ENCODE data around the gene ICOS.

- no peak for TF ChIP-seq POLR2A (IDR thresholded peaks at IDR 0.05; ENCODE audit: control extremely low read depth in 1 of 2, low read depth in 2 of 2, low read length in 2 of 2)
- TF ChIP-seq POLR2AphosphoS5 (IDR thresholded peaks at IDR 0.05; ENCODE audit: low read depth, low read length), result no peak
- TF ChIP-seq TAF1 (IDR thresholded peaks at IDR 0.05; ENCODE audit: low read depth, low read length), result no peak
- no peak for TF ChIP-seq EP300 (IDR thresholded peaks at IDR 0.05; ENCODE audit: borderline replicate concordance in 1 of 2, low read depth in 2 of 2, low read length in 2 of 2)
- TF ChIP-seq CHD2 (IDR thresholded peaks at IDR 0.05; ENCODE audit: low read length), result no peak
- TF ChIP-seq JUN (IDR thresholded peaks at IDR 0.05; ENCODE audit: low read depth, low read length), result no peak
- TF ChIP-seq CTCF (IDR thresholded peaks at IDR 0.05; ENCODE audit: control extremely low read depth in 1 of 3, insufficient read depth in 1 of 3, low read depth in 1 of 3, low read length in 3 of 3), result no peak
- TF ChIP-seq PHF8 (conservative IDR thresholded peaks at IDR 0.05; ENCODE audit: low read depth, low read length), result no peak
- TF ChIP-seq BRCA1 (IDR thresholded peaks at IDR 0.05; ENCODE audit: low read depth, low read length), result no peak
- TF ChIP-seq RNF2 (IDR thresholded peaks at IDR 0.05; ENCODE audit: borderline replicate concordance, low read depth, low read length, missing control alignments, poor library complexity, severe bottlenecking), result no peak
- TF ChIP-seq SP1 (IDR thresholded peaks at IDR 0.05; ENCODE audit: low read depth, low read length), result no peak
- no peak for TF ChIP-seq RAD21 (IDR thresholded peaks at IDR 0.05 in 1 of 2, conservative IDR thresholded peaks at IDR 0.05 in 1 of 2; ENCODE audit: low read depth in 2 of 2, low read length in 2 of 2)
- no peak for TF ChIP-seq GABPA (IDR thresholded peaks at IDR 0.05; ENCODE audit: borderline replicate concordance, insufficient read depth, low read length)
- no peak for TF ChIP-seq E2F6 (IDR thresholded peaks at IDR 0.05)
These were observed 386 bp downstream of the ICOS start for GRCh38 chr2:203936949-203937348.

Measured in H1 (cell line).